Adrenal gland (tissue), 5 donors: Measurements from ENCODE around the gene ING5.

Source experiments
- POLR2A ChIP-seq, 2 donors: fragments of 450-650 bp; IDR thresholded peaks; one replicate each; pipeline ENCODE4 v1.6.1; 2017; ENCODE audit warnings: antibody characterized with exemption in 2 of 2, mild to moderate bottlenecking in 2 of 2, moderate library complexity in 1 of 2
- TF ChIP-seq, protein P1 (sequence below), 6 experiments: fragments of 450-650 bp in 4 of 6; fragments of 200-600 bp in 2 of 6; sonication (generic) in 1 of 6; IDR thresholded peaks; 1 replicate in 5 of 6; 2 replicates in 1 of 6; pipeline versions ENCODE4 v1.5.1 to v1.8.0; 2016 to 2021; ENCODE audit warnings: antibody characterized with exemption in 6 of 6, mild to moderate bottlenecking in 2 of 6, moderate library complexity in 1 of 6
- donor health status: DM: no; HTN: no; CAD: no.

DNA sequence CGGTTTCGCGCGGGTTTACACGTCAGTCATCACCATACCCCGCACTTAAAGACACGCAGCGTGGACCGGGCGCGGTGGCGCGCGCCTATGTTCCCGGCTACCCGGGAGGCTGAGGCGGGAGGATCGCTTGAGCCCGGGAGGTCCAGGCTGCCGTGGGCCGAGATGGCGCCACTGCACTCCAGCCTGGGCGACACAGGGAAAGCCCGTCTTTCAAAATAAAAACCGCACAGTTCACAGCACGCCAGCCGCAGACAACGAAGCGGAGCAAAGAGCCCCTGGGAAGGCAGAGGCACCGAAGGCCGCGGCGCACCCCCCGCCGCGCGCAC is 15.6 kb upstream of the ING5 start:
- TF ChIP-seq, protein P1, sequence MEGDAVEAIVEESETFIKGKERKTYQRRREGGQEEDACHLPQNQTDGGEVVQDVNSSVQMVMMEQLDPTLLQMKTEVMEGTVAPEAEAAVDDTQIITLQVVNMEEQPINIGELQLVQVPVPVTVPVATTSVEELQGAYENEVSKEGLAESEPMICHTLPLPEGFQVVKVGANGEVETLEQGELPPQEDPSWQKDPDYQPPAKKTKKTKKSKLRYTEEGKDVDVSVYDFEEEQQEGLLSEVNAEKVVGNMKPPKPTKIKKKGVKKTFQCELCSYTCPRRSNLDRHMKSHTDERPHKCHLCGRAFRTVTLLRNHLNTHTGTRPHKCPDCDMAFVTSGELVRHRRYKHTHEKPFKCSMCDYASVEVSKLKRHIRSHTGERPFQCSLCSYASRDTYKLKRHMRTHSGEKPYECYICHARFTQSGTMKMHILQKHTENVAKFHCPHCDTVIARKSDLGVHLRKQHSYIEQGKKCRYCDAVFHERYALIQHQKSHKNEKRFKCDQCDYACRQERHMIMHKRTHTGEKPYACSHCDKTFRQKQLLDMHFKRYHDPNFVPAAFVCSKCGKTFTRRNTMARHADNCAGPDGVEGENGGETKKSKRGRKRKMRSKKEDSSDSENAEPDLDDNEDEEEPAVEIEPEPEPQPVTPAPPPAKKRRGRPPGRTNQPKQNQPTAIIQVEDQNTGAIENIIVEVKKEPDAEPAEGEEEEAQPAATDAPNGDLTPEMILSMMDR (IDR thresholded peaks at IDR 0.05): no peak
- no peak for TF ChIP-seq POLR2A (IDR thresholded peaks at IDR 0.05)
